ENCODE results near the gene TUBB. TPM values are rescaled to one million over a fixed set of nuclear protein-coding genes. Genes with fewer than 3 reads are reported as not detected.

The TUBB gene
- total and polyA plus RNA-seq, 9 of the 15 experiments (the other 6 are each of a cell fraction or from before 2014, with no cell fraction given) = 971 to 2,870 (median 1,478) TPM

GRCh38 chr6:30686908-30687658 lies 33.1 kb upstream of the TUBB start (continued):
- TF ChIP-seq ZNF740 (CRISPR knock-in tag; IDR thresholded peaks at IDR 0.05) (peak; percentile 45; the same call in 1 of the 2 replicates), ZNF740 (tag; IDR thresholded peaks at IDR 0.05) (no peak), ZNF75A (CRISPR knock-in tag; IDR thresholded peaks at IDR 0.05) (no peak), PRPF4 (IDR thresholded peaks at IDR 0.05; ENCODE audit: insufficient read depth, low read depth, low read length, poor library complexity, severe bottlenecking) (no peak), KLF6 (CRISPR knock-in tag; IDR thresholded peaks at IDR 0.05; ENCODE audit: borderline replicate concordance) (peak; percentile 92), HDAC8 (tag; IDR thresholded peaks at IDR 0.05) (no peak), POLR2H (tag; IDR thresholded peaks at IDR 0.05; ENCODE audit: low read depth) (no peak), BHLHE40 (IDR thresholded peaks at IDR 0.05; ENCODE audit: low read length) (peak; percentile 89), SUPT5H (IDR thresholded peaks at IDR 0.05) (peak; percentile 70), CREB3L1 (IDR thresholded peaks at IDR 0.05; ENCODE audit: borderline replicate concordance, low read depth) (peak; percentile 63; the same call in 1 of the 2 replicates), BRD4 (IDR thresholded peaks at IDR 0.05) (no peak), HLTF (IDR thresholded peaks at IDR 0.05) (peak; percentile 84), RBM17 (IDR thresholded peaks at IDR 0.05; ENCODE audit: borderline replicate concordance, low read depth, low read length) (no peak), NCOA4 (IDR thresholded peaks at IDR 0.05; ENCODE audit: partially characterized antibody) (no peak), EGR1 (conservative IDR thresholded peaks at IDR 0.05) (peak; percentile 98), BRF2 (IDR thresholded peaks at IDR 0.05; ENCODE audit: borderline replicate concordance, insufficient read depth, insufficient read length) (no peak), NFIX (CRISPR knock-in tag; IDR thresholded peaks at IDR 0.05; ENCODE audit: low read depth) (no peak), MECOM (CRISPR knock-in tag; IDR thresholded peaks at IDR 0.05) (no peak), USF1 (CRISPR knock-in tag; IDR thresholded peaks at IDR 0.05) (peak; percentile 77), TBP (optimal IDR thresholded peaks at IDR 0.05; ENCODE audit: low read depth, low read length) (no peak), MYBL2 (IDR thresholded peaks at IDR 0.05; ENCODE audit: low read depth) (no peak), MYBL2 (CRISPR knock-in tag; IDR thresholded peaks at IDR 0.05; ENCODE audit: borderline replicate concordance) (no peak)

Measured in K562 (cell line).